SKM-1 (cell line): ENCODE data around the gene PPP1R14C.
"Not testable (repeated sequence)": the region's sequence is repeated elsewhere in the genome, so short reads cannot be mapped to it uniquely, and the experiment has no call there.

Source experiments
- DNase-seq: peaks from one replicate; lab custom pipeline; 2025; ENCODE audit not compliant: unreplicated experiment; lab: John Stamatoyannopoulos, UW

Gene PPP1R14C

GRCh38 chr6:150165020-150165702 lies 22.3 kb downstream of the PPP1R14C start:
- no peak for DNase-seq

DNA sequence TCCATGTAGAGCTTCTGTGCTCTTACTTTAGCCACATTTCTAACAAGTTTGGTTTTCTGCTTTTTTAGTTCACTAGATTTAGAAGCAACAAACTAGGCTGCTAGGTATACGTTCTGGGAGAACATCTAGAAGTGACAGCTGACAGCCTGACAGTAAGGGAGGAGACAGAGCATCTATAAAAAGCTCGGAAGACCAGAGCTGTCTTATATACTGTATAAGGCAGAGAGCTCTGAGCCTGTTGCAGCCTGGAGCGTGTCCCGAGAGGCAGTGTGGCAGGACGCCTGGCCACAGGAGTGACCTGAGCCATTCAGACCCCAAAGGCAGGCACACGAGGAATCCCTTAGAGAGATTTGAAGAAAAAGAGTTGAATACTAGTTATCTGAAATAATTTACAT lies 24.6 kb downstream of the PPP1R14C start:
- DNase-seq: no peak

- no peak for DNase-seq
Measured at GRCh38 chr6:150169181-150169580, 26.3 kb downstream of the PPP1R14C start.

DNA sequence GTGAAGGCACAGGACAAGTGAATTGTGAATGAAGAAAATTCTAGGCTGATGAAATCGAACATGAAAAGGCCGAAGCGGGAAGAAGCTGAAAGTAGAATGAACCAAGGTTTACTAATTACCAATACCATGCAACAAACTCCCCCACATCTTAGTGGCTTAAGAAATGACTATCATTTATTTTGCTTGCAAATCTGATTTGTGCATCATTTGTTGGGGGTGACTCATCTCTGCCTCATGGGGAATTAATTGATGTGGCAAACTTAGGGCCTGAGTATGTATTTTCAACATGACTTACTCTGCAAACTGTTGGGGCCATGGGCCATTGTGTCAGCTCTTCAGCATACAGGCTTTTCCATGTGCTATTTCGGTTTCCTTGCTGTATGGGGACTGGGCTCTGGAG lies 26.8 kb downstream of the PPP1R14C start:
- DNase-seq: no peak

- DNase-seq: no peak
Measured at GRCh38 chr6:150172929-150173328, 30.1 kb downstream of the PPP1R14C start.

DNA sequence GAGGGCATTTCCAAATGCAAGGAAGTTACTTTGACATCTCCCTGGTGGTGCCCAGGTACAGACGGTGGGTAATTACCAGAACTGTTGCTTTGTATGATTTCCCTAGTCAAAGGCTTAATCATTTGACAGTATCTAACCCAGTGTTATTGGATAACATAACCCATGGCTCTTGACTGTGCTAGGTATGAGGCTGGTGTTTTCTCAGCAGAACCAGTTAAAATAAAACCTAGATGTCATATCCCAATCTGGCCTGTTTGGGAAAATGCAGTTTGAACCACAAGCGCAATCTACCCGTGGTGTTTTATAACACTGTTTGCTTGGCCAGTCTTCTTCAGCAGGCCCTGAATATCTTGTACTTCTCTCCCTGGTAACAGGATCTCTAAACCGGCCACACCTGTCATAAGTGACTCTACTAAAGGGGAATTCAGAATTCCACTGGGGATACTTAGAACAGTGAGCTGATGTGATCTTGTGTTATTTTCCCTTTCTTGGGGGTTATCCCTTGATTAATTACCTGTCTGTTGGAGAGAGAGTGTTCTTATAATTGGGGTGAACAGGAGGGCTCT lies 32.8 kb downstream of the PPP1R14C start:
- DNase-seq: no peak

DNA sequence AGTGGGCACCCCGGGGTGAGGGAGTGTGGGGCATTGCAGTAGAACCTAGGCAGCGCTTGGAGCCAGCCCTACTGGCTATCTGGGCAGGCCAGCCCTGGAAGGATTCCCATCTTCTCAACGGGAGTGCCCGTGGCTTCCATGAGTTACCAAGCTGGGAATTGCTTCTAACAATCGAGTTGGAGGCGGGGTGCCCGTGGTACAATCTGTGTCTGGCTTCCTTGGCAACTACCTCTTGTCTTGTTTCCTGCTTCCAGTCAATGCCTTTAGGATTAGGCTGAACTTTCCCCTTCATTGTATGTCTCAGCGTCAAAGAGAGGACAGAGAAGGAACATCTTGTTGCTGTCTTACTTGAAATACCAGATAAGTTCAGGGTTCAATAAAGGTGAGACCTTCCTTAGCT lies 33.3 kb downstream of the PPP1R14C start:
- no peak for DNase-seq

GRCh38 chr6:150176659-150177058 lies 33.8 kb downstream of the PPP1R14C start:
- DNase-seq: no peak

- no peak for DNase-seq
Measured at GRCh38 chr6:150177259-150177951, 34.6 kb downstream of the PPP1R14C start.

- no peak for DNase-seq
Measured at GRCh38 chr6:150177952-150178520, 35.2 kb downstream of the PPP1R14C start.

DNA sequence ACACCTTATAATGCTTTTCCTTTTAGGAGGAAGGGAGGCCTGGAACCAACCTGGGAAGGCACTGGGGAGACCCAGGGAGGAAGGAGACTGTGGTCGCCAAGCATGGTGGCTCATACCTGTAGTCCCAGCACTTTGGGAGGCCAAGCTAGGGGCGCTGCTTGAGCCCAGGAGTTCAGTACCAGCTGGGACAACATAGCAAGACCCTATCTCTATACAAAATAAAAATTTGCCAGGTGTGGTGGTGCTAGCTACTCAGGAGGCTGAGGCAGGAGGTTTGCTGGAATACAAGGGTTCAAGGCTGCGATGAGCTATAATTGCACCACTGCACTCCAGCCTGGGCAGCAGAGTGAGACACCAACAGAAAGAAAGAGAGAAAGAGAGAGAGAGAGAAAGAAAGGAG lies 36.2 kb downstream of the PPP1R14C start:
- no peak for DNase-seq

DNA sequence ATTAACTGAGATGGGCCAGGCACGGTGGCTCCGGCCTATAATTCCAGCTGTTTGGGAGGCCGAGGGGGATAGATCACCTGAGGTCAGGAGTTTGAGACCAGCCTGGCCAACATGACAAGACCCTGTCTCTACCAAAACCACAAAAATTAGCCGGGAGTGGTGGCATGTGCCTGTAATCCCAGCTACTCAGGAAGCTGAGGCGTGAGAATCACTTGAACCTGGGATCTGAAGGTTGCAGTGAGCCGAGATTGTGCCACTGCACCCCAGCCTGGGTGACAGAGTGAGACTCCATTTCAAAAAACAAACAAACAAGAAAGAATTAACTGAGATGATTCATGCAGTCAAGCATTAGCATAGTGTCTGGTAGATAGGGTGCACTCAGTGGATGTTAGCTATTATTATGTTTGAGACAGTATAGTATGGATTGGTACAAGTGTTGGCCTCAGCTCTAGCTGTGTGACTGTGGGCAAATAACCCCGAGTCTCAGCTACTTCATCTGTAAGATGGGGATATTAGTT lies 37.1 kb downstream of the PPP1R14C start:
- not testable (repeated sequence) for DNase-seq

- DNase-seq: no peak
Measured at GRCh38 chr6:150180517-150180916, 37.7 kb downstream of the PPP1R14C start.

DNA sequence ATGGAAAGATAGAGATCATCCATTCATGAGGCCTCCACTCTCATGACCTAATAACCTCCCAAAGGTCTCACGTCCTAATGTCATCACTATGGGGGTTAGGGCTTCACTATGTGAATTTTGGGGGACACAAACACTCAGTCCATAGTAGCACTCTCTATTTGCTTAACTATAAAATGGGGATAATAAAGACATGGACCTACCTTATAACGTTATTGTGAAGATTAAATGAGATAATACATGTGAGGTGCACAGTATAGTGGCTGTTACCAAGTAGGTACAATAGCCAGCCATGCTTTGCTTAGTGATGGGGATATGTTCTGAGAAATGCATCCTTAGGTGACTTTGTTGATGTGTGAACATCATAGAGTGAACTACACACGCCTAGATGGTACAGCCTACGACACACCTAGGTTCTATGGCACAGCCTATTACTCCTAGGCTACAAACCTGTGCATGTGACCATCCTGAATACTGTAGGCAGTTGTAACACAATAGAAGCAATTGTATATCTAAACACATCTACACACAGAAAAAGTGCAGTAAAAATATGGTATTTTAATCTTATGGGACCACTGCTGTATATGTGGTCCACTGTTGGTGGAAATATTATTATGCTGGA lies 39.7 kb downstream of the PPP1R14C start:
- no peak for DNase-seq

GRCh38 chr6:150183105-150183504 lies 40.3 kb downstream of the PPP1R14C start:
- DNase-seq: no peak

DNA sequence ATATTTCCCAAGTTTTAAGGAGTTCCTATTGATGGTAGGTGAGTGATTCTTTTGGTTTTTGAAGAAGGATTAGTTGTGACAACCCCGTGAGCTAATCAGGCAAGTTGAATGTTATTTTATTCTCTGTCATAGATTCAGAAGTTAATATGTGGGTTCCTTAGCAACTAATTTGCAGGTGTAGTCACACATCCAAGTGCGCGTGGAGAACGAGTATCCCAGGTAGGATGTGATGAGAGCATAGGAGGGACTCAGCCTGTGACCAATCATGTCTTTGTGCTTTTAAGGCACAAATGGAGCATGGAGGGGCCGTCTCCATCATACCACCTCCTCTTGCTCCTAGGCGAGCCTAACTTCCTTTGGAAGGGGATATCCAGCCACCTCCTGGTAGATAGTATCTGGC lies 41.1 kb downstream of the PPP1R14C start:
- DNase-seq: no peak

DNA sequence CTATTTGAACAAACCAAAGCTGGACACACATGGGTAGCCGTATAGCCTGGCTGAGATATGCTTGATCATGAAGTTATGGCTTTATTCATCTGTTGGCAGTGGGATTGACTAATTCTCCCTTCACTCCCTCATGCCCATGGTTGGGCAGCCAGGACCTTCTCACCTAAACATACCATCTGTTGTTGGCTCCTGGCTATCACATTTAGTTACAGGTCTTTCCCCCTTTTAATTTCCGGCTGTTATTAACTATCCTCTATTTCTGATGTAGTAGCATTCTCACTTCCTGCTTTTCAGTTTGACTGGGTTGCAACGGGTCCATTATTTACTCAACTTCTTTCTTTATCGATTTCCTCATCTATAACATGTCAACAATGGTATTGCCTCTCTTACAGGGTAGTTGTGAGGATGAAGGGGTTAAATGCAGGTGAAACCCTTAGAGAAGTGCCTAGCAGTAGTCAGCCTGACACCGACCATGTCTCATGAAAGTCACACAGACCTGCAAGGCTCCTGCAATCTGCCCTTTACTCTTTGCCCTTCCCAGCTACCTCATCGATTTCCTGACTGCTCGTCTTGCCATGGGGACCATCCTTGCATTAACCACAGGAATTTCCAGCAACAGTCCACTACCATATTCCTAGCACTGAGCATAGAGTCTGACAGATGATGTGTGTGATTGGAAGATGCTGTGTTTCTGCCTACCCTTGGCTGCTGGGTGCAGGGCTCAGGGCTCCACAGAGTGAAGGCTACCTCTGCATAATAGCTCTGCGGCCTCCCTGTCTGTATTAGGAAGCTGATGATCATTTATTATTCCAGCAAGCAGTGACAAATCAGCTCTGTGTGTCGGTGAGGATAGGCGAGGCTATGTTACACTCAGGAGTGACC lies 42.2 kb downstream of the PPP1R14C start:
- no peak for DNase-seq

- no peak for DNase-seq
Measured at GRCh38 chr6:150185732-150186117, 42.9 kb downstream of the PPP1R14C start.

- DNase-seq: no peak
Measured at GRCh38 chr6:150186129-150186898, 43.5 kb downstream of the PPP1R14C start.

- DNase-seq: not testable (repeated sequence)
Measured at GRCh38 chr6:150187433-150187832, 44.6 kb downstream of the PPP1R14C start.
